ENCODE measurements around the gene EPHA8.

- TF ChIP-seq CTCF (IDR thresholded peaks at IDR 0.05; ENCODE audit: insufficient read depth, low read length) (no peak), REST (IDR thresholded peaks at IDR 0.05; ENCODE audit: insufficient replicate concordance, low read depth) (no peak), POLR2AphosphoS5 (IDR thresholded peaks at IDR 0.05; ENCODE audit: low read depth) (no peak), GABPA (IDR thresholded peaks at IDR 0.05; ENCODE audit: low read depth) (no peak)
Measured at GRCh38 chr1:22521692-22522091, 41.6 kb upstream of the EPHA8 start.

Data from HL-60 (cell line).